C4-2B (cell line): ENCODE measurements around the gene ECT2L.

ENCODE experiments used
- H3K27ac ChIP-seq: fragments of 450-650 bp; 2 replicates; pipeline ENCODE4 v1.5.1; 2017
- CTCF ChIP-seq: fragments of 450-650 bp; conservative IDR thresholded peaks from 2 replicates; pipeline ENCODE4 v1.5.1; 2017; ENCODE audit warnings: mild to moderate bottlenecking
- ZFX ChIP-seq: fragments of 450-650 bp; IDR thresholded peaks from 2 replicates; pipeline ENCODE4 v1.6.1; 2017

ECT2L gene

DNA sequence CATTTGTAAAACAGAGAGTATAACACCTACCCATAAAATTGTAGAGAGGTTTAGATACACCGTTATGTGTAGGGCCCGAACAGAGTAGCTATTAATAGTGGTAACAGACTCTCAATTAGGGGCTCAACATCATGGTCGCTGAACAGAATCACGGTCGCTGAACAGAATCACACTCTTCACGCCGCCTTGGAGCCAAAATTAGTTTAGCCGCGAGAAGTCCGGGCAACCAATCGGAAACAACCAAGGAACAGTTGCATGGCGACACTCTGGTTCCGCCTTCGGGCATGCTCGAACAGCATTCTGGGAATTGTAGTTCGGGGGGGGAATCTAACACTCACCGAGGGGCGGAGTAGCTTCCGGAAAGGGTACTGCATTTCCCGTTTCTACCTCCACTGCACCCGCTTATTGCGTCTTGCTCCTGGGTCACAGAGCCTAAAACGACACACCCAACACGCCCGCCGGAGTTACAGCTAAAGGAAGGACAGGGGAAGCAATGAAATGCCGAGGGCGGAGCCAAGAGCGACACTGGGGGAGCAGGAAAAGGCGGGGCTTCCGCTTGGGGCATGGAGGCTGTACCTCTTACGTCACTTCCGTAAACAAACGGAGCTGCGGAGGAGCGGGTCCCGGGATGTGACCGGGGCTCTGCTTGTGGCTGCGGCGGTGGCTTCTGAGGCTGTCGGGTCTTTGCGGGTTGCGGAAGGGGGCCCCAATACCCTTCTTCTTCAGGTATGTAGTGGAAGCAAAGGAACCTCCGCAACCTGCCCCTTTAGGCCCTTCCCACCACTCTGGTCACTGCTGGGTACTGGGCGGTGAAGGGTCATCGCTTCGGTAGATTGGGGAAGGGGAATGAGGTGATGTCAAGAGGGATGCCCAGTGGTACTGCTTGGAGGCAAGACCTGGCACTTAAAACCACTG is 22.5 kb upstream of the ECT2L start, which contains the start of gene CCDC28A:
CCDC28A (plus strand) TSS at position 593 of the 915 bp plus-strand sequence. CDS start 2,352 bp downstream, outside the sequence.
- TF ChIP-seq ZFX = no peak
- TF ChIP-seq CTCF = no peak
- peak within 1 kb of the TSS; percentile 77 for H3K27ac ChIP-seq

- H3K27ac ChIP-seq = no peak overlapping the region
- TF ChIP-seq CTCF (no peak), ZFX (no peak)
These were observed 21.5 kb upstream of the ECT2L start for GRCh38 chr6:138774370-138774769.

DNA sequence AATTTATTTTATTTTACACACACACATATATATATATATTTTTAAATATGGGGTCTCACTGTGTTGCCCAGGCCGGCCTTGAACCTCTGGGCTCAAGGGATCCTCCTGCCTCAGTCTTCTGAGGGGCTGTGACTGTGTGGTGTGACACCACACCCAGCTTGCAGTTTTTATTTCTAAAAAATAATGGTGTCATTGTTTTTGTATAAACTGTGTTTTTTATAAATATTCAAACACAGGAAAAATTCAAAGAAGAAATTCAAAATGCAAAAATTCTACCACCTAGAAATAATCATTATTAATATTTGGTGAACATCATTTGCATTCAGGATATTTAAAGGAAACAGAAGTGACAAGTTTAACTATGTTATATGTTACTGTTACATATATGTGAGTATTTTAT is 19.2 kb upstream of the ECT2L start:
- no peak for TF ChIP-seq CTCF
- no peak for TF ChIP-seq ZFX
- no peak overlapping the region for H3K27ac ChIP-seq

DNA sequence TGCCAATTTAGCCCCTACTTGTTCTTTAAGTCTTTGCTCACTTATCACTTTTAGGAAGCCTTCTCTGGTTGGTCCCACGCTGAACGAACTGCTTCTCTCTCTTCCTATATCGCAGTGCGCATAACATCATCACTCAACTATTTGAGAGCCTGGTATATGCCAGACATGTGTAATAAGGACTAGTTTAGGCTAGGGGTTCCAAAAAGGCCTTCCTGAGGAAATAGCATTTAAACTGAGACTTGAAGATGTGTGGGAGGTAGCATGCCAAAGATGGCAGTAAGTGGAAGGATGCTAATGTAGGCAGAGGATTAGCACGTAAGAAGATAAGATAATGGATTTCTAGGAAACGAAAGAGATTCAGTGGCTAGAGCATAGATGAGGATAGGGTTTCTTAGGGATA is 17.6 kb upstream of the ECT2L start:
- TF ChIP-seq ZFX (no peak), CTCF (no peak)
- no peak overlapping the region for H3K27ac ChIP-seq

GRCh38 chr6:138782243-138782642 is 13.6 kb upstream of the ECT2L start:
- H3K27ac ChIP-seq = no peak overlapping the region
- TF ChIP-seq CTCF = no peak
- no peak for TF ChIP-seq ZFX

- H3K27ac ChIP-seq = no peak overlapping the region
- TF ChIP-seq ZFX (no peak), CTCF (no peak)
These were observed 10.8 kb upstream of the ECT2L start for GRCh38 chr6:138785079-138785478.

DNA sequence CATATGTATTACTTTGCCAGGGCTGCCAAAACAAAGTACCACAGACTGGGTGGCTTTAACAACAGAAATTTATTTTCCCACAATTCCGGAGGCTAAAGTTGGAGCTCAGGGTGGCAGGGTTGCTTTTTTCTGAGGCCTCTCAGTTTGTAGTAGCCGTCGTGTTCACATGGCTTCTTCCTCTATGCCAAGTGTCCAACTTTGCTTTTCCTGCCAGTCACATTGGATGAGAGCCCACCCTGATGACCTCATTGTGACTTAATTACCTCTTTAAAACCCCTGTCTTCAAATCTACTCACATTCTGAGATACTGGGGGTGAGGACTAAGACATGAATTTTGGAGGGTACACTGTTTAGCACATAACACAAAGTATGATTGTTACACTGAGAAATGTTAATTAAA is 9.9 kb upstream of the ECT2L start:
- TF ChIP-seq ZFX (no peak), CTCF (no peak)
- no peak overlapping the region for H3K27ac ChIP-seq
